Measurements from ENCODE around the gene PLPP2. TPM values are rescaled to one million over a fixed set of nuclear protein-coding genes. Genes with fewer than 3 reads are reported as not detected.

Gene PLPP2
- total RNA-seq, 1 donor from 2014 or later, result 8.6 TPM

- Mint-ChIP-seq H3K9me3 (no peaks in the 10 kb centered on the region), H3K27ac (no peak overlapping the region), H3K4me3 (no peak overlapping the region), H3K4me1 (ENCODE audit: unreplicated experiment) (no peaks in the 10 kb centered on the region), H3K27me3 (no peaks in the 10 kb centered on the region), H3K36me3 (peaks cover 32% of the 10 kb centered on the region)
- DNase-seq (ENCODE audit: extremely low spot score, unreplicated experiment), result no peak
- TF ChIP-seq CTCF (conservative IDR thresholded peaks at IDR 0.05), result no peak
These were observed 36.9 kb upstream of the PLPP2 start for GRCh38 chr19:328025-328505.

GRCh38 chr19:327291-328024, 36.3 kb upstream of the PLPP2 start:
- Mint-ChIP-seq H3K36me3 (peaks cover 32% of the 10 kb centered on the region), H3K4me1 (ENCODE audit: unreplicated experiment) (no peaks in the 10 kb centered on the region), H3K27ac (no peak overlapping the region), H3K9me3 (no peaks in the 10 kb centered on the region), H3K27me3 (no peaks in the 10 kb centered on the region), H3K4me3 (no peak overlapping the region)
- DNase-seq (ENCODE audit: extremely low spot score, unreplicated experiment), result no peak
- TF ChIP-seq CTCF (conservative IDR thresholded peaks at IDR 0.05), result no peak

- H3K9me3 Mint-ChIP-seq, result no peaks in the 10 kb centered on the region
- DNase-seq (ENCODE audit: extremely low spot score, unreplicated experiment), result no peak
- H3K36me3 Mint-ChIP-seq, result peaks cover 32% of the 10 kb centered on the region
- no peak overlapping the region for H3K4me3 Mint-ChIP-seq
- H3K27me3 Mint-ChIP-seq, result no peaks in the 10 kb centered on the region
- no peak for TF ChIP-seq CTCF (conservative IDR thresholded peaks at IDR 0.05)
- no peaks in the 10 kb centered on the region for H3K4me1 Mint-ChIP-seq (ENCODE audit: unreplicated experiment)
- no peak overlapping the region for H3K27ac Mint-ChIP-seq
These were observed 35.7 kb upstream of the PLPP2 start for GRCh38 chr19:326871-327270.

- peaks cover 38% of the 10 kb centered on the region for H3K36me3 Mint-ChIP-seq
- H3K27ac Mint-ChIP-seq, result no peak overlapping the region
- no peak for TF ChIP-seq CTCF (conservative IDR thresholded peaks at IDR 0.05)
- DNase-seq (ENCODE audit: extremely low spot score, unreplicated experiment), result no peak
- no peaks in the 10 kb centered on the region for H3K27me3 Mint-ChIP-seq
- no peaks in the 10 kb centered on the region for H3K9me3 Mint-ChIP-seq
- no peaks in the 10 kb centered on the region for H3K4me1 Mint-ChIP-seq (ENCODE audit: unreplicated experiment)
- no peak overlapping the region for H3K4me3 Mint-ChIP-seq
These were observed 34.8 kb upstream of the PLPP2 start for GRCh38 chr19:325937-326565.

GRCh38 chr19:325173-325936, 34.2 kb upstream of the PLPP2 start:
- no peaks in the 10 kb centered on the region for H3K9me3 Mint-ChIP-seq
- H3K4me1 Mint-ChIP-seq (ENCODE audit: unreplicated experiment), result no peaks in the 10 kb centered on the region
- no peak for TF ChIP-seq CTCF (conservative IDR thresholded peaks at IDR 0.05)
- no peak for DNase-seq (ENCODE audit: extremely low spot score, unreplicated experiment)
- H3K27ac Mint-ChIP-seq, result no peak overlapping the region
- peaks cover 38% of the 10 kb centered on the region for H3K36me3 Mint-ChIP-seq
- no peaks in the 10 kb centered on the region for H3K27me3 Mint-ChIP-seq
- no peak overlapping the region for H3K4me3 Mint-ChIP-seq
